IMR-90 (cell line): ENCODE results near the gene MSH4. TPM values are rescaled to one million over a fixed set of nuclear protein-coding genes. Genes with fewer than 3 reads are reported as not detected.

Source experiments
- ATAC-seq: fragments of 200-7000 bp; cut with Tn5 transposase; 2 replicates; pipeline ENCODE4 v1.9.1; 2020; ENCODE audit warnings: low read depth, mild to moderate bottlenecking, moderate library complexity
- BruUV-seq: library from RNA; stranded (reverse); fragments of 400-500 nt; replicated peaks from 2 replicates; lab custom pipeline; 2021; lab: Mats Ljungman, UMichigan
- CTCF ChIA-PET: fragments of 300-600 bp; formaldehyde crosslinking; extraction: SDS; loops from one replicate; lab custom pipeline; 2021; ENCODE audit warnings: antibody characterized with exemption; lab: Yijun Ruan, JAX
- POLR2A ChIA-PET: fragments of 300-600 bp; sonication (Branson Sonifier 250); formaldehyde crosslinking; loops from one replicate; lab custom pipeline; 2022; ENCODE audit warnings: antibody characterized with exemption; ENCODE audit not compliant: unreplicated experiment; lab: Charles Lee
- DNase-seq: peaks from one replicate; pipeline ENCODE4 v3.0.0; 2013
- H2AFZ ChIP-seq: replicated peaks from 2 replicates; pipeline ENCODE3; 2013; ENCODE audit warnings: low read length, mild to moderate bottlenecking; ENCODE audit not compliant: poor library complexity
- H2AK5ac ChIP-seq: 2 replicates; pipeline ENCODE4 v1.6.1; 2013; ENCODE audit warnings: low read depth, low read length, inconsistent platforms
- H2AK9ac ChIP-seq: replicated peaks from 2 replicates; pipeline ENCODE3; 2013; ENCODE audit warnings: mild to moderate bottlenecking, low read depth, low read length, moderate library complexity; ENCODE audit not compliant: poor library complexity
- H2BK120ac ChIP-seq: 2 replicates; pipeline ENCODE4 v1.6.1; 2013; ENCODE audit warnings: low read depth, low read length, inconsistent platforms
- H2BK15ac ChIP-seq: 3 replicates; pipeline ENCODE4 v1.6.1; 2013; ENCODE audit warnings: low read depth, low read length, inconsistent platforms
- H2BK20ac ChIP-seq: 2 replicates; pipeline ENCODE4 v1.6.1; 2013; ENCODE audit warnings: low read depth, mild to moderate bottlenecking, inconsistent platforms, low read length, moderate library complexity
- H2BK5ac ChIP-seq: 2 replicates; pipeline ENCODE4 v1.6.1; 2013; ENCODE audit warnings: mild to moderate bottlenecking, low read depth, low read length, inconsistent platforms; ENCODE audit not compliant: poor library complexity, severe bottlenecking
- H3K14ac ChIP-seq: replicated peaks from 2 replicates; pipeline ENCODE4 v1.6.1; 2013; ENCODE audit warnings: low read depth, low read length, inconsistent platforms
- H3K18ac ChIP-seq: 2 replicates; pipeline ENCODE4 v1.6.1; 2013; ENCODE audit warnings: low read depth, low read length, control low read depth
- H3K23ac ChIP-seq: 2 replicates; pipeline ENCODE4 v1.6.1; 2013; ENCODE audit warnings: low read depth, low read length, inconsistent platforms
- H3K27ac ChIP-seq: 2 replicates; pipeline ENCODE4 v1.5.1; 2013; ENCODE audit warnings: mild to moderate bottlenecking, control low read depth, low read length; ENCODE audit not compliant: insufficient read depth
- H3K27me3 ChIP-seq: 2 replicates; pipeline ENCODE4 v1.6.1; 2013; ENCODE audit warnings: low read length; ENCODE audit not compliant: control insufficient read depth, insufficient read depth
- H3K36me3 ChIP-seq: 2 replicates; pipeline ENCODE4 v1.6.1; 2013; ENCODE audit warnings: low read length, mixed read lengths; ENCODE audit not compliant: control insufficient read depth, insufficient read depth
- H3K4ac ChIP-seq: 2 replicates; pipeline ENCODE4 v1.6.1; 2013; ENCODE audit warnings: low read depth, low read length, inconsistent platforms
- H3K4me1 ChIP-seq: 2 replicates; pipeline ENCODE4 v1.6.1; 2013; ENCODE audit warnings: low read length, mixed read lengths; ENCODE audit not compliant: control insufficient read depth, insufficient read depth
- H3K4me2 ChIP-seq: 2 replicates; pipeline ENCODE4 v1.6.1; 2013; ENCODE audit warnings: low read depth, mild to moderate bottlenecking, control low read depth, low read length, moderate library complexity
- H3K4me3 ChIP-seq: 2 replicates; pipeline ENCODE4 v1.5.1; 2013; ENCODE audit warnings: low read depth, mild to moderate bottlenecking, control low read depth, low read length, moderate library complexity; ENCODE audit not compliant: insufficient read depth
- H3K56ac ChIP-seq: 2 replicates; pipeline ENCODE4 v1.6.1; 2013; ENCODE audit warnings: low read length, inconsistent platforms; ENCODE audit not compliant: insufficient read depth; ENCODE audit errors: extremely low read depth
- H3K79me1 ChIP-seq, 2 experiments: 2 replicates each; pipeline ENCODE4 v1.6.1; 2013; ENCODE audit warnings: low read length in 2 of 2, inconsistent platforms in 1 of 2, low read depth in 1 of 2
- H3K9ac ChIP-seq: 2 replicates; pipeline ENCODE4 v1.6.1; 2013; ENCODE audit warnings: low read depth, low read length, control low read depth
- H3K9me1 ChIP-seq: 2 replicates; pipeline ENCODE4 v1.6.1; 2013; ENCODE audit warnings: low read length, inconsistent platforms; ENCODE audit not compliant: insufficient read depth
- H3K9me3 ChIP-seq: 2 replicates; pipeline ENCODE4 v1.6.1; 2013; ENCODE audit warnings: low read length; ENCODE audit not compliant: control insufficient read depth, insufficient read depth
- H4K20me1 ChIP-seq: 2 replicates; pipeline ENCODE4 v1.6.1; 2013; ENCODE audit warnings: low read length, inconsistent platforms; ENCODE audit not compliant: insufficient read depth
- H4K5ac ChIP-seq: 2 replicates; pipeline ENCODE4 v1.6.1; 2013; ENCODE audit warnings: mild to moderate bottlenecking, low read depth, low read length, control low read depth
- H4K8ac ChIP-seq, 2 experiments: 2 replicates each; pipeline ENCODE4 v1.6.1; 2013; ENCODE audit warnings: low read depth in 2 of 2, low read length in 2 of 2, control low read depth in 1 of 2, inconsistent platforms in 1 of 2
- H4K91ac ChIP-seq: 2 replicates; pipeline ENCODE4 v1.6.1; 2013; ENCODE audit warnings: low read depth, low read length, inconsistent platforms; ENCODE audit not compliant: insufficient read depth
- BHLHE40 ChIP-seq: fragments of 150-350 bp; IDR thresholded peaks from 2 replicates; pipeline ENCODE4 v1.6.1; 2016; ENCODE audit warnings: mild to moderate bottlenecking, low read depth, low read length
- CEBPB ChIP-seq: IDR thresholded peaks from 2 replicates; pipeline ENCODE4 v1.6.1; 2012; ENCODE audit warnings: low read depth, low read length, improper control_type of control experiment
- CTCF ChIP-seq: conservative IDR thresholded peaks from 2 replicates; pipeline ENCODE4 v1.5.1; 2012; ENCODE audit warnings: mild to moderate bottlenecking, low read depth, low read length, improper control_type of control experiment
- MAFK ChIP-seq: IDR thresholded peaks from 2 replicates; pipeline ENCODE4 v1.6.1; 2012; ENCODE audit warnings: low read depth, low read length, improper control_type of control experiment
- MAZ ChIP-seq: IDR thresholded peaks from 2 replicates; pipeline ENCODE4 v1.6.1; 2012; ENCODE audit warnings: low read depth, mild to moderate bottlenecking, low read length, improper control_type of control experiment, moderate library complexity, borderline replicate concordance
- NFE2L2 ChIP-seq: fragments of 150-350 bp; IDR thresholded peaks from 2 replicates; pipeline ENCODE4 v1.6.1; 2016; ENCODE audit warnings: low read depth, mild to moderate bottlenecking, low read length
- RAD21 ChIP-seq: IDR thresholded peaks from 2 replicates; pipeline ENCODE4 v1.6.1; 2012; ENCODE audit warnings: low read length, improper control_type of control experiment
- SMC3 ChIP-seq: fragments of 150-350 bp; IDR thresholded peaks from 2 replicates; pipeline ENCODE4 v1.6.1; 2016; ENCODE audit warnings: low read depth, mild to moderate bottlenecking, antibody characterized with exemption, low read length, moderate library complexity
- WGBS, 2 experiments: methylation state at CpG; one replicate each; pipeline versions ENCODE4 v1.1.5 to v1.1.7; 2013; ENCODE audit warnings: missing lambda C conversion rate in 2 of 2; ENCODE audit not compliant: insufficient read length in 1 of 2; ENCODE audit errors: extremely low coverage in 2 of 2; 5-methylcytosine and 5-hydroxymethylcytosine counted together
- dilution Hi-C: fragments of 300-500 bp; cut with HindIII; formaldehyde crosslinking; loops from one replicate; pipeline ENCODE4 v1.14.3; 2018; ENCODE audit warnings: low sequenced_read_pairs; ENCODE audit not compliant: unreplicated experiment
- in situ Hi-C: fragments of 300-500 bp; cut with MboI; formaldehyde crosslinking; loops from 3 replicates; pipeline ENCODE4 v1.14.3; 2019; ENCODE audit warnings: low sequenced_read_pairs, inconsistent platforms, mixed read lengths
- intact Hi-C: fragments of 100-400 bp; cut with micrococcal nuclease; formaldehyde crosslinking; loops from 2 replicates; pipeline ENCODE4 v1.10.0; 2022
- polyA plus RNA-seq, 3 experiments: library from polyadenylated mRNA; depleted of rRNA; stranded (reverse); fragments of >200 nt; gene quantifications; 2 replicates each; pipeline ENCODE4 v1.2.3, GENCODE V29; 2012; ENCODE audit warnings: low replicate concordance in 1 of 3
- total RNA-seq: library from RNA; depleted of rRNA; stranded (reverse); fragments of >200 nt; gene quantifications from 2 replicates; pipeline ENCODE4 v1.2.3, GENCODE V29; 2012
- TF ChIP-seq, protein P1 (sequence below): fragments of 150-350 bp; IDR thresholded peaks from 2 replicates; pipeline ENCODE4 v1.6.1; 2016; ENCODE audit warnings: low read depth, mild to moderate bottlenecking, low read length, moderate library complexity, borderline replicate concordance
- TF ChIP-seq, protein P2 (sequence below): fragments of 150-350 bp; IDR thresholded peaks from 2 replicates; pipeline ENCODE4 v1.6.1; 2017; ENCODE audit warnings: mild to moderate bottlenecking, antibody characterized with exemption, low read length, low read depth

MSH4 gene
- total and polyA plus RNA-seq, 2 of the 4 experiments (the other 2 are of a cell fraction): under 0.01 to 0.02 TPM

- no peaks in the 10 kb centered on the region for H3K27me3 ChIP-seq
- in situ Hi-C loops (no loop called here), dilution Hi-C loops (no loop called here), intact Hi-C loops (no loop called here)
- H3K9ac ChIP-seq: no peak overlapping the region
- no peak overlapping the region for H3K27ac ChIP-seq
- H3K56ac ChIP-seq: no peak overlapping the region
- no peaks in the 10 kb centered on the region for H3K36me3 ChIP-seq
- no peak overlapping the region for H4K91ac ChIP-seq
- TF ChIP-seq, protein P1, sequence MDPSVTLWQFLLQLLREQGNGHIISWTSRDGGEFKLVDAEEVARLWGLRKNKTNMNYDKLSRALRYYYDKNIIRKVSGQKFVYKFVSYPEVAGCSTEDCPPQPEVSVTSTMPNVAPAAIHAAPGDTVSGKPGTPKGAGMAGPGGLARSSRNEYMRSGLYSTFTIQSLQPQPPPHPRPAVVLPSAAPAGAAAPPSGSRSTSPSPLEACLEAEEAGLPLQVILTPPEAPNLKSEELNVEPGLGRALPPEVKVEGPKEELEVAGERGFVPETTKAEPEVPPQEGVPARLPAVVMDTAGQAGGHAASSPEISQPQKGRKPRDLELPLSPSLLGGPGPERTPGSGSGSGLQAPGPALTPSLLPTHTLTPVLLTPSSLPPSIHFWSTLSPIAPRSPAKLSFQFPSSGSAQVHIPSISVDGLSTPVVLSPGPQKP: no peak
- TF ChIP-seq MAFK (no peak), MAZ (no peak), RAD21 (no peak), CEBPB (no peak), NFE2L2 (no peak), BHLHE40 (no peak), CTCF (no peak), SMC3 (no peak)
- TF ChIP-seq, protein P2, sequence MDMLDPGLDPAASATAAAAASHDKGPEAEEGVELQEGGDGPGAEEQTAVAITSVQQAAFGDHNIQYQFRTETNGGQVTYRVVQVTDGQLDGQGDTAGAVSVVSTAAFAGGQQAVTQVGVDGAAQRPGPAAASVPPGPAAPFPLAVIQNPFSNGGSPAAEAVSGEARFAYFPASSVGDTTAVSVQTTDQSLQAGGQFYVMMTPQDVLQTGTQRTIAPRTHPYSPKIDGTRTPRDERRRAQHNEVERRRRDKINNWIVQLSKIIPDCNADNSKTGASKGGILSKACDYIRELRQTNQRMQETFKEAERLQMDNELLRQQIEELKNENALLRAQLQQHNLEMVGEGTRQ: no peak
- H3K23ac ChIP-seq: no peak overlapping the region
- WGBS, 2 experiments: no CpG with 5 or more reads among the region's 1 CpG
- DNase-seq (no peak), ATAC-seq (no peak)
- H2BK120ac ChIP-seq: no peak overlapping the region
- no peak overlapping the region for H2AK5ac ChIP-seq
- BruUV-seq: no TSS peak
- no peak overlapping the region for H4K8ac ChIP-seq
- no peak overlapping the region for H3K14ac ChIP-seq
- peaks cover 3% of the 10 kb centered on the region; the same call in 1 of the 2 replicates for H3K9me1 ChIP-seq
- H4K20me1 ChIP-seq: no peaks in the 10 kb centered on the region
- H3K18ac ChIP-seq: no peak overlapping the region; the same call in 1 of the 2 replicates
- ChIA-PET POLR2A (no interaction called here), CTCF (interaction anchor here (0.9 kb wide), 1 partner anchor 455 kb away, joined by 3 read pairs; no protein-coding TSS in a partner anchor)
- no peak overlapping the region for H2BK20ac ChIP-seq
- no peak overlapping the region for H3K4ac ChIP-seq
- no peak overlapping the region for H3K4me3 ChIP-seq
- no peak overlapping the region for H2BK5ac ChIP-seq
- H3K79me1 ChIP-seq: no peaks in the 10 kb centered on the region
- no peaks in the 10 kb centered on the region; the same call in 1 of the 2 replicates for H3K4me1 ChIP-seq
- H2AK9ac ChIP-seq: no peak overlapping the region
- H3K4me2 ChIP-seq: no peak overlapping the region
- H3K9me3 ChIP-seq: no peaks in the 10 kb centered on the region
- H4K5ac ChIP-seq: no peak overlapping the region; the same call in 1 of the 2 replicates
- H2AFZ ChIP-seq: no peak overlapping the region
- H2BK15ac ChIP-seq: no peak overlapping the region
Measured at GRCh38 chr1:75770761-75771160, 25.9 kb upstream of the MSH4 start.
